ENCODE data around the gene HNRNPA1L2.
"Not testable (repeated sequence)": the region's sequence is repeated elsewhere in the genome, so short reads cannot be mapped to it uniquely, and the experiment has no call there.

HNRNPA1L2 gene

DNA sequence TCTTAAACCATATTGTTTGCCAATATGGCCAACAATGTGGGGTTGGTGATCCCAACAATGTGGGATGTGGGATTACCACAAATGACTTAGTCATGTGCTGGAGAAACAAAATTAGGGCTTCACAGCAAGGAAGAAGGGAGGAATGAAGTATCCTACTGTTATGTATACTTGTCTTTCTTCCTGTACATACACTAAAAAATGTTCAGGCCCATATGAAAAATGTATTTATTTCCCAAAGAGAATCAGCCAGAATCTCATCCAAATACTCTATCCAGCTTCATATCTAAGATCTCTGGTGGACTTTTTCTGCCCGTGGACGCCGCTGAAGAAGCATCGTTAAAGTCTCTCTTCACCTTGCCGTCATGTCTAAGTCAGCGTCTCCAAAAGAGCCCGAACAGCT is at the start of gene HNRNPA1L2:
HNRNPA1L2 (plus strand) TSS at position 301 of the 400 bp plus-strand sequence; CDS start at position 363, 62 bp downstream.
- DNase-seq = no peak

DNA sequence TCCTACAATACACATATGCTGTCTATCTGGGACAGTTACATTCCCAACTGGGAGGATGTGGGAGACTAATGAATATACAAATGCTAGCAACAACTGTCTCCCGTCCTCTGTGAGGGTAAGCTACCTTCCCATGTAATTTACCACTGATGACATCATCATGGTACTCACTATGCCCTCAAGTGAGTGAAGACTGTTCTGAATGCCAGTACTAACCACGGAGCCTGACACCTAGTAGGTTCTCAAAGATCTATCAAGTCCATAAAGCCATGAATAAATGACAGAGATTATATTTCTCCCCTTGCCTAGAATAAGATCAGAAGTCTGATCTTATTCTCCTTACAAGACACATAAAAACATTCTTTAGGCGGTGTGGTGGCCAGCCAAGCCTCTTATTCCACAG is 49.1 kb upstream of the HNRNPA1L2 start:
- not testable (repeated sequence) for DNase-seq

DNA sequence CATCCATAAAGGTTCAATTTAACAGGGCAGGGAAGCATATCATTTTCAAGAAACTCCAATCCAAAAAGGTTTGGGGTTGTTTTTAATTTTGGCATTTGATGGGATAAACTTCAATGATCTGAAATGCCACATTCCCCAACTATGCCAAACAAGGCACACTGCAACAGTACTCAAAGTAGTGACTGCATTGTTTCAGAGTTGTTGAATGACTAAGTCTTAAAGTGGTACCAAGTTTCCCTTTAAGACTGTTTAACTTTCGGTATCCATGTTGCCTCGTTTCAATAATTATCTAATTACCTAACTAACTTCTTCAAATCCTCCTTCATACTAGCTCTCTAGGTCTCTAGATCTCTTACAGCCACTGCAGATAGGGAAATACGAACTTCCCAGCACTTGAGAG is 48.4 kb upstream of the HNRNPA1L2 start:
- not testable (repeated sequence) for DNase-seq

DNA sequence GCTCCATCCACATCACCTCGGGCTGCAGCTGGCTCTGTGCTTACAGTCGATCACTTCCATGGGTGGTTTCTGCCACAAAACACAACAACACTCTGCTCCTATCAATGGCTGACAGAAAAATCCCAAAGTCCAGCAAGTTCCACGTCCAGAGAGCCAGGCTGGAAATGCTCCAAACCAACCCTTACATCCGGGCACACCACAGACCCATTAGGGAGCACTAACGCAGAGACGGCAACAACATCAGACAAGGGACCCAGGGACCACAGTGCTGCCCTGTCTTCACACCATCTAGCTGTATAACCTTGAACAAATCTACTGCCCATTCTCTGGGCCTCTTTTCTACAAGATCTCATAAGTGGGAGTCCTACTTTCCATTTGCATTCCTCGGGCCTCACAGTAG is 47.9 kb upstream of the HNRNPA1L2 start:
- not testable (repeated sequence) for DNase-seq

DNA sequence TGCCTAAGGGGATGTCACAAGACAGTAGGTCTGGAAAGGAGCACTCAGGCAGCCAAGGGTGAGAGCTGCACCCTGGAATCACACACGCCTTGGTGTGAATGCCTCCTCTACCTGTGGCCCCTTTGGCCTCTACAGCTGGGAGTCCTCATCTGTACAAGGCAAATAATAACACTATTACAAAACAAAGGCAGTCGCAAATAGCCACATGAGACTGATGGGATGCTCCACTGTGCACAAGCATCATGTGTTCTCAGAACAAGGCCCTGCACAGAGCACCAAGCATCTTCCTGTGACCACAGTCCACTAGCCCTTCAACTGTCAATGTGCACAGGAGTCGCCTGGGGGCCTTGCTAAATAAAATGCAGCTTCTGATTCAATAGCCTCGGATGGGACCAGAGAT is 44.6 kb upstream of the HNRNPA1L2 start:
- no peak for DNase-seq

DNA sequence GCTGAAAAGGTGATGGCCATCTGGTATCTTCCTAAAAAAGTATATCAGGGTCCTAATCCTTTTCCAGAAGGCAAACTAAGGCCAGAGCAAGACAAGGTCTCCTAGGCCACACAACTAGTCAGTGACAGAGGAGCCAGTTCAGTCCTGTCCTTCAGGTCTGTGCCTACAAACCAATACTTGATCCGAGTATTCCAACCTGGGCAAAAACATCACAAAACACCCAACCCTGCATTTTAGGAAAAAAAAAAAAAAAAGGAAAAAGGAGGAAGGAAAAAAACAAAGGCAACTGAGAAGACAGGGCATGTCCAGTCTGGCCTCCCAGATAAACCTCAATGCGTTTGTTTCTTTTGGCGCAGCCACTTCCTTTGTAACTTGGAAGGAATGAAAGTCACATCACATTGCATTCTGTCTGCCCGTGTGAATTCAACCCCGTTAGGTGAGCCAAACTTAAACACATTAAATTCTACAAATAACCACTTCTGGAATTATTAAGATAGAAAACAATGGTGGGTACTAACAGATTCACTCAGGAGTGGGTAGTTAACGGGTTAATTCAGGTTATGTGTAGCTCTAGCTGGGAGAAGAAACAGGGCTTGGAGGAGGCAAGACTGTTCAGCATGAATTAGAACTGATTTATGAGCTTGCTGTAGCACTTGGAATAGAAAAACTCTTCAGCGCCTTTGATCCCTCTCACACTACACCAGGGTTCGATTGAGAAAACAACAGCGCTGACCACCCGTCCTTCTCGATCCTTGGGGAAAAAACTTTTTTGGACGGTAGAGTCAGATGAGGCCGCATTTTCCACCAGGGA is 43.0 kb upstream of the HNRNPA1L2 start:
- DNase-seq = no peak

DNA sequence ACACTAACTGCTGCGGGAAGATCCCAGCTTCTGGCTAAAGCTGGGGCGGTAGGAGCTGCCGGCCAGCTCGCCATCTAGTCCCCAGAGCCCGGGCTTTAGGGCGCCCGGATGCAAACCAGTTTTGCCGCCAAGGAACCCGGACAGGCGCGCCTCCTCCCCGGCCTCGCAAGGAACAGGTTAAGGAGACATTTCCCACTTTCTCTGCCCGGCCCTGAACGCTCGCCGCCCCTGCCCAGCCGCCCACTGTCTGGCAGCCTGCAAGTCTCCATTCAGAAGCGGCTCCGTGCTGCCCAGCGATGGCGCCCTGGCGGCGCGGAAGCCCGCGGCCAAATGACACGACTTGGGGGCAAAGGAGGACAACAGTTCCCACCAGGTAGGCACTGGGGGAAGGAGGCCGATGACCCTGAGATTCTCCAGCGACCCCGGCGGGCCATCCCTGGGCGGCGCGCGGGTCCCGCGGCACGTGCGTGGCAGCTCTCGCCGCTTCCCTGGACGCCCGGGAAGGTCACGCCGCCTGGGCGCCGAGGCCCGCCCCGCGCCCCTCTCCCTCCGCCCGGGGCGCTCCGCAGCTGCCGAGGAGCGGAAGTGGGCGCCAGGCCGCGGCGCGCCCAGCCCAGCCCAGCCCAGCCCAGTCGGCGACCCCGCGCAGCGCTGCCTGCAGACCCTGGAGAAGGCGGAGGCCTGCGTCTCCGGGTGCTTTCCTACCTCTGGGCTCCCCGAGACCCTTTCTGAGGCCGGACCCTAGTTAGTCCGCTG is 42.2 kb upstream of the HNRNPA1L2 start:
- DNase-seq = peak; percentile 36

DNA sequence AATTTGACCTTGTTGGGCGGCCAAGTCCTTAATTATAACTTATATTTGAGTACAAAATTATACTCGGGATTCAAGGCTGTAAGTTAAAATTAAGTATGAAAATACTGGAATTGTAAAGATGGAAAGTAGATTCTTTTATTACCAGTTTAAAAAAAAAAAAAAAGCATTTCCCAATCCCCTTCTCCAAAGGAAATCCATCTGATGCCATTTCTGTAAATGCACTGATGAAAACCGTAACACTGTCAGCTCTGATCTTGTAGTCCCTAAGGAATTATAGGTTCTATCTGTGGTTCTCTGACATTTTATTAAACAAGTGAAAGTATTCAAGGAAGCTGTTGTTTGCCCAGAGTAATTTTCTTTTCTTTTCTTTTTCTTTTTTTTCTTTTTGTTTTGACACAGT is 41.6 kb upstream of the HNRNPA1L2 start:
- no peak for DNase-seq

DNA sequence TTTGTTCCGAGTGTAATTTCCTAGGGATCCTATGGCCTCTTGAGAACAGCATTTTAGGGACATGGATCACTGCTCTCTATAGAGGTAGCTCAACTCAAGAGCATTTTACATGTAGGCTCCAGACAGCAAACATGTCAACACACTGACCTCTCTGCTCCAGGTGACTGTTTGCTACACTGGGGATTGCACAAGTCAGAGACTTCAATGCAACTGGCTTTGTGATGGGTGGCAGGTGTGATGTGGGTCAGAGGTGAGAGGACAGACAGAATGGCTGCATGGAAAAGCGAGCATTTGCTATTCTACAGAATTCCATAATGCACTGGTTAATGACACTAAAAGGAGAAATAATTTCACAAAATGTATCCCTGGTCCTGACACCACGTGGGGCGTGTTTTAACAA is 38.9 kb upstream of the HNRNPA1L2 start:
- not testable (repeated sequence) for DNase-seq

DNA sequence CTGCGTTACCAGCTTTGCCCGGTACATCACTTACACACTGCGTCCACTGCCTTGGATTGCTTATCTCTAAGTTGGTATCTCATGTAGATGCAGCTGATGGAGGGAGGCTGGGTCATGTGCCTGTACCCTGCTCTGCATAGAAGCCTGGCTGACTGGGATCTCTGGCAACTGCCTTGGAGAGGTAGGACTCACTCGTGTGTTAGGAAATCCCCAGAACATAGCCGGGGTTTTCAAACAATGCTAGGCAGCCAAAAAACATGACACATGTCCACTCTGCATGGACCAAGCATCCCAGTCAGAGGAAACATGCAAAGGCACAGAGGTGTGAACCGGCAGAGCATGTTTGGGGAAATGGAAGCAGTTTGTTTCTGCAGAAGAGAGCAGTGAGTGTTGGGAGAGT is 36.1 kb upstream of the HNRNPA1L2 start:
- DNase-seq = not testable (repeated sequence)

DNA sequence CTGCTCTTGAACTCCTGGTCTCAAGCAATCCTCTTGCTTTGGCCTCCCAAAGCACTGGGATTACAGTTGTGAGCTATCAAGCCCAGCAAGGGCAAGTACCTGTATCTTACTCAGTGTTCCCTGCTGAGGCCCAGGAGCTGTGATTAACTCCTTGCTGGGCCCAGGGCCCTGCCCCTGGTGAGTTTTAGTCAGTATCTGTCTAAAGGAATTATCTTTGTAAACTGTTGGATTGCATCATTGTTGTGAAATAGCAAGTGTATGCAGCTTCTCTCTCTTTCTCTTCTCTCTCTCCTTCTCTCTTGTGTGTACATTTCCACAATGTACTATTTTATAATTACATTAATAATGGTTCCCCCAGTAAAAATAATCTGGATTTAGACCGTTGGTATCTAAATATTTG is 35.4 kb upstream of the HNRNPA1L2 start:
- not testable (repeated sequence) for DNase-seq

DNA sequence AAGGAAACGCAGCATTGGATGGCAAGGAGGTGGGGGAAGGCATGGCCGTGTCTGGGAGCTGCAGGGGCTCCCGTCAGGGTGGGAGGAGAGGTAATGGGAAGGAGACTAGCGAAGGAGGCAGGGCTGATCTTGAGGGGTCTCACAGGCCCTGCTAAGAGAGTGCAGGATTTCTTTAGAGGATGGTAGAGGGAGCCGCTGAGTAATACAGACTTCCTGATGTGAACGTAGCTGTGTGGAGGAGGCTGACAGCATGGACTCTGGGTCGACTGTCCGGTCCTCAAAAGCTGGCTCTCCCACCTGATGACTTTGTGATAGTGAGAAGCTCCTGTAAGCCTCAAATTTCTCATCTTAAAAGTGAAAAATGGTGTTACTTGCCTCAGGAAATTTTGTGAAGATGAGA is 34.0 kb upstream of the HNRNPA1L2 start:
- DNase-seq = not testable (repeated sequence)

DNA sequence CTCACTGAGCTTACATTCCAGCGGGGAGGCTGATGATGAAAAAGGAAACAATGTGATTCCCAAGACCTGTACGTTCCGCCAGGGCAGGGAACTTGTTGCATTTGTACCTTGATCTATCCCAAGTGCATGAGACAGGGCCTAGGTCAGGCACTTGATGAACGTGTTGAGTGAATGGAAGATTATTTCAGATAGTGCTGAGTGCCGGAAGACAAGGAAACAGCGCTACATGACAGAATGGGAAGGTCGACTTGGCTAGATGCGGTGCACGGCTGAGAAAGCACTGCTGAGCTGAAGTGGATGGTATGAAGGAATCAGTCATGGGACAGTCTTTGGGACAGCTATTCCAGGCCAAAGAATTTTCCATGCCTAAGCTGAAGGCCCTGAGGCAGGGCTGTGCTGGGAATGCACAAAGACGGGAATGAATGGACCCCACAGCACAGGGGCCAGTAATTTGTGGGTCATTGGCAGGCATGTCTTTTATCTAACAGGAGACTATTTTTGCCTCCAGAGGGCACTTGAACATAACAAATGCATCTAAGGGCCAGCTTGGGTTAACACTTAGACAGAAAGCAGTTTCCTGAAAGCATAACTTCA is 33.1 kb upstream of the HNRNPA1L2 start:
- not testable (repeated sequence) for DNase-seq

DNA sequence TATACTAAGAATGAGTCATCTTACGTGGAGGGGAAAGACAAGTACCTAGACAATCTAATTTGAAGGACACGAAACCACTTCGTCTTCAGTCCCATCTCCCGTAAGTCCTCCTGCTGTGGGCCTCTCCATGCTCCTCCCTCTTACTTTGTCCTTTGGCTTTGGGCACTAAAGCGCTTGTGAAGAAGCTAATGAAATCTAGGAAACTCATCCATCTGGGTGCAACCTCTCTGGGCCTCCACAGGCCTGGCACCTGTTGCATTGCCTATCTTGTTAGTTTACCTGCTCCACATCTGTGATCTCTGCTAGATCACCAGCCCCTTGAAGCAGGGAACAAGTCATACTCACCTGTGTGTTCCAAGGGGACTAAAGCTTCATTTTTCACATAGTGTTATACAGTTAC is 32.1 kb upstream of the HNRNPA1L2 start:
- not testable (repeated sequence) for DNase-seq

DNA sequence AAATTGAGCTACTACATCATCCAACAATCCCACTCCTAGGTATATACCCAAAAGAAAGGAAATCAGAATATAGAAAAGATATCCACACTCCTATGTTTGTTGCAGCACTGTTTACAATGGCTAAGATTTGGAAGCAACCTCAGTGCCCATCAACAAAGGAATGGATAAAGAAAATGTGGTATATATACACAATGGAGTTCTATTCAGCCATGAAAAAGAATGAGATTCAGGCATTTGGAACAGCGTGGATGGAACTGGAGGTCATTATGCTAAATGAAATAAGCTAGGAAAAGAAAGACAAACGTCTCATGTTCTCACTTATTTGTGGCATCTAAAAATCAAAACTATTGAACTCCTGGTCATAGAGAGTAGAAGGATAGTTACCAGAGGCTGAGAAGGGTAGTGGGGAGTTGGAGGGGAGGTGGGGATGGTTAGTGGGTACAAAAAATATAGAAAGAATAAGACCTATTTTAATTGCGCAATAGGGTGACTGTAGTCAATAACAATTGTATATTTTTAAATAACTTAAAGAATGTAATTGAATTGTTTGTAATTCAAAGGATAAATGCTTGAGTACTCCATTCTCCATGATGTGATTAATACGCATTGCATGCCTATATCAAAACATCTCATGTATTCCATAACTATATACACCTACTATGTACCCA is 27.0 kb upstream of the HNRNPA1L2 start:
- DNase-seq = no peak

DNA sequence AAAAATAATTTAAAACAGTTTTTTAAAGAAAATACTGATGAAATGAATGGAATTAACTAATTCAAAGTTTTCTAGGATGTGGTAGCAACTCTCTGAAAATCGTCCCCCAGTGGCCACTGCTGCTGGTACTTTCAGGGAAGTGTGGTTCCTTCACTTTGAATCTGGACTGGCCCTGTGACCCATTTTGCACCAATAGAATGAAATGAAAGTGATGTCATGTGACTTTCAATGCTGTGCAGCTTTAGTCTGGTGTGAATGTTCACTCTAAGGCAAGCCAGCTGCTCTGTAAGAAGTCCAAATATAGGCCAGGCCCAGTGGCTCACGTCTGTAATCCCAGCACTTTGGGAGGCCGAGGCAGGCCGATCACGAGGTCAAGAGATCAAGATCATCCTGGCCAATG is 26.4 kb upstream of the HNRNPA1L2 start:
- DNase-seq = no peak

DNA sequence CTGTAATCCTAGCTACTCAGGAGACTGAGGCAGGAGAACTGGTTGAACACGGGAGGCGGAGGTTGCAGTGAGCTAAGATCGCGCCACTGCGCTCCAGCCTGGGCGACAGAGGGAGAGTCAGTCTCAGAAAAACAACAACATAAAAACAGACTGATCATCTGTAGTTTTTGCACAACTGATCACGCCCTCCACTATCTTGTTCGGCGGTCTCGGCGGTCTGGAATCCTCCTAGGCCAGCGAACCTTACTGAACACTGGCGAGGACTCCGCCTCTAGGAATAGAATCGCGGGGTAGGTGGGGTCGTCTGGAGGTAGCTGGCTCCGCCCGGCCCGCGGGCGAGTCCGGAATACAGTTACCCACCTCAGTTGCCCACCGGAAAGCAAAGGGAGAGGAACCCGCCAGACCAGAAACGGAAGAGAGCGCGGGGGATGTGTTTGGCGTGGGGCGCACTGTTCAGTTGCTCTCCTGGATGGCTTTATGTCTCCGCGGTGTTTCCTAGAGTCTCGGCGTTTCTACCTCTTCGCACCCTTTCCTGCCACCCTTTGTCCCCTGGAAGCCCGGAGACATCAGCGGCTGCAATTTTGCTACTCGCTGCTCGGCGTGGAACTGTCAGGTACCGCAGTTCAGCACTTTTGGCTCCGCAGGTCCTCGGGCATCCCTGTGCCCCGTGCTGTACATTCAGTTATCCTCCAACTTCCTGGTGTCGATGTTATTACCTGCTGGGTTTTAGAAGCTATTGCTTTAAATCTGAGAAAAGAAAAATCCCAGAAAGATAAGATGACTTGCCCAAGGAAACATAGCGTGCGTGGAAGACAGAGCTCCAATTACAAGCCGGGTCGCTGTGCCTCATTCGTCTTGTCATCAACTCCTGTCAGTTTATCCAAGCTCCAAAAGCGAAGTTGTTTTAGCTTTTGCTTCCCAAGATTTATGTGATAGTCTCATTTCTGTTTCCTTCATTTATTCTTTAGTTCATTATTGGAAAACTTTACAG is 24.9 kb upstream of the HNRNPA1L2 start:
- DNase-seq = peak; percentile 91

DNA sequence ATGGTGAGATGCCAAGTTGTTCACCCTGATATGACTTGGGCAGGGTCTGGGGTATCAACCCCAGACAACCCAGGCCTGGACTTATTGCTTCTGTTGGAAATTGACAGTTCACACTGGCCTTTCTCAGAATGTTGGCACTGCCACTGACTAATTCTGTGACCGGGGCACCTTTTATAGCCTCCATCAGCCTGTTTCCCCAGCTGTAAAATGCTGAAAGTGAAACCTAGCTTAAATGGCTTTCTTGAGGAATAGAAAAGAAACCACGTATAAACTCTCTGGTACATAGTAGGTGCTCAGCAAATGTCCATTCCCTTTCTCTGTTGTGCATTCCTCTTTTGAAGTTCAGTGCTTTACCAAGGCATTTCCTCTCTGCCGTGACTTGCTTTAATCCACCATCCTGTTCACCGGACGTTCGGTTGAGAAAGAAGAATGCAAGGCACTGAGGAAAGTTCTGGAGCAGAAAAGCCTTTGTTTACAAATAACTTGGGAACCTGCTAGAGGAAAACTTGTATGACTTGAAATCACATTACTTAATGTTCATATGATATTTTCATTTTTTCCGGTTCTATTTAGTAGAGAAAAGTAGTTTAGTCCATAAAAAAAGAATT is 11.0 kb upstream of the HNRNPA1L2 start:
- DNase-seq = not testable (repeated sequence)

DNA sequence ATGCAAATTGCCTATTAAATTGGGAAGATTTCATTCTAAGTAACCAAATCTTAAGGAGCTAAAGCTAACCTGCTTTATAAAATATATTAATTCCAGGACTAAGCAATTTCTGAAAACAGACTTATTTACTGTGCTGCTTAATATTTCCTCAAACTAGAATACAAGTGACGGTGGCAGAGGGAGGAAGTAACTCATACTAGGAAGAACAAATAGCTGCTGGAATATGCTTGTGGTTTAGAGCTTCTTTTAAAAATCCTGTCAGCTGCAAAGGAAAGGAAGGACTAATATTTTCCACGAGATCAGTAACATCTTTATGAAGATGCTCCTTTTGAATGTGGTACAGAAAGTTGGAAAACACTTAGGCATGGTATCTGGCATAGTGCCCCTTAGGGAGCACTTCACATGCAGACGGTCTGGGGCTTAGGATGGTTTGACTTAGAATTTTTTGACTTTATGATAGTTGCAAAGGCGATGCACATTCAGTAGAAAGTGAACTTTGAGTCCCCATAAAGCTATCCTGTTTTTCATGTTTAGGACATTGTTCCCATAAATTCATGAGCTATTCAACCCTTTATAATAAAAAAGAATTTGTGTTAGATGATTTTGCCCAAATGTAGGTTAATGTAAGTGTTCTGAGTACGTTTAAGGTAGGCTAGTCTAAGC is 3.4 kb upstream of the HNRNPA1L2 start:
- DNase-seq = no peak

DNA sequence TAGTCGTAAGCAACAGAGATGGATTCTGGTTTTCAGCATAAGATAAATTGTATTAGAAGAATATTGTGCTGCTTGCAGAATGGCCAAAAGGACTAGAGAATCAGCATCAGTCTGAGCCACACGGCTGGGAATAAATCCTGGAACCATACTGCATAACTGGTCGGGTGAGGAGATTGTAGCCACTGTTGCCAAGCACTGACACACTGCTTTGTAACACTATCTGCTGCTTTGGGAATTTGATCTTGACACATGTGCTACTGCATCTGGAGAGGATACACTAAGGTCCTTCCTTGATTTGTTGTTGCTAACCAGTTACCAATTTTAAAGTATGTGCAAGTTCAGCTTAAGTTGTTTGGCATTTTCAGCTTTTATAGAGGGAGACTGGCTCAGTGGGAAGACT is 1.9 kb downstream of the HNRNPA1L2 start:
- peak; percentile 49 for DNase-seq

DNA sequence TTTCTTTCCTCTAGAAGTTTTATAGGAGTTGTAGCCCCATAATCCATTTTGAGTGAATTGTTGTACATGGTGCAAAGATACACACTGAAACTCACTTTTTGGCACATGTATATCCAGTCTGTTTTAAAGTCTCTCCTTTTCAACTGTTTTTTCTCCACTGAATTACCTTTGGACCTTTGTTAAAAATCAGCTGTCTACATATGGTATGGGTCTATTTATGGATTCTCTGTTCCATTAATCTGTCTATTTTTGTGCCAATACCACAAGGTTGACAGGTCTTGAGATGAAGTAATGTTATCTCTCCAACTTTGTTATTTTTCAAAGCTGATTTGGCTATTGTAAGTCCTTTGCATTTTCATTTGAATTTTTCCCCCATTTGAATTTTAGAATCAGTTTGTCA is 4.7 kb downstream of the HNRNPA1L2 start:
- no peak for DNase-seq

Measured in NCI-H2171 (cell line).